GM12878 (cell line): ENCODE results near the gene B4GALT3. TPM values are rescaled to one million over a fixed set of nuclear protein-coding genes. Genes with fewer than 3 reads are reported as not detected.

ENCODE experiments used
- ASH2L ChIP-seq: fragments of 300-600, 200-600 bp; sonication (generic); IDR thresholded peaks from 2 replicates; pipeline ENCODE4 v1.6.1; 2017; ENCODE audit warnings: low read depth, mild to moderate bottlenecking, borderline replicate concordance
- CHD2 ChIP-seq: IDR thresholded peaks from 2 replicates; pipeline ENCODE4 v1.6.1; 2011; ENCODE audit warnings: low read depth, low read length, improper control_type of control experiment, borderline replicate concordance
- CREM ChIP-seq: IDR thresholded peaks from 2 replicates; pipeline ENCODE4 v1.6.1; 2014; ENCODE audit warnings: antibody characterized with exemption, low read depth
- EED ChIP-seq: sonication (generic); IDR thresholded peaks from 2 replicates; pipeline ENCODE4 v1.6.1; 2016; ENCODE audit warnings: antibody characterized with exemption, low read depth
- EGR1 ChIP-seq, 2 experiments: IDR thresholded peaks; 1 replicate in 1 of 2; 2 replicates in 1 of 2; pipeline ENCODE4 v1.6.1; 2011 to 2012; ENCODE audit warnings: low read depth in 2 of 2, low read length in 2 of 2, borderline replicate concordance in 1 of 2, mild to moderate bottlenecking in 1 of 2, moderate library complexity in 1 of 2
- HCFC1 ChIP-seq: fragments of 150-350 bp; IDR thresholded peaks from 2 replicates; pipeline ENCODE4 v1.6.1; 2014; ENCODE audit warnings: low read length
- LARP7 ChIP-seq: fragments of 450-650 bp; IDR thresholded peaks from 2 replicates; pipeline ENCODE4 v1.6.1; 2017; ENCODE audit warnings: mild to moderate bottlenecking
- NRF1 ChIP-seq: conservative IDR thresholded peaks from 2 replicates; pipeline ENCODE4 v1.6.1; 2011; ENCODE audit warnings: mild to moderate bottlenecking, low read depth, low read length, improper control_type of control experiment
- RB1 ChIP-seq: fragments of 450-650 bp; formaldehyde crosslinking; IDR thresholded peaks from 2 replicates; pipeline ENCODE4 v1.6.1; 2017; ENCODE audit warnings: mild to moderate bottlenecking, borderline replicate concordance
- SIX5 ChIP-seq: IDR thresholded peaks from 2 replicates; pipeline ENCODE4 v1.6.1; 2011; ENCODE audit warnings: mild to moderate bottlenecking, low read depth, low read length, moderate library complexity; ENCODE audit not compliant: severe bottlenecking
- polyA plus RNA-seq, 11 experiments: library from polyadenylated mRNA; depleted of rRNA in 4 of 11; unstranded in 6 of 11; stranded (reverse) in 5 of 11; fragments of >200 nt; fragmentation: Nextera tagmentation in 4 of 11; fragmentation: Illumina TruSeq in 1 of 11; extraction: Ambion mirVana in 4 of 11; extraction: Trizol in 1 of 11; gene quantifications; 1 replicate in 1 of 11; 2 replicates in 10 of 11; pipeline versions ENCODE4 v1.2.1 to v1.2.3, GENCODE V29; 2011 to 2016; ENCODE audit warnings: inconsistent platforms in 2 of 11, missing spikeins in 2 of 11, low read depth in 1 of 11
- total RNA-seq, 4 experiments: library from RNA; depleted of rRNA in 3 of 4; stranded (reverse); fragments of >200 nt in 3 of 4; fragmentation: Illumina TruSeq in 1 of 4; extraction: Trizol in 1 of 4; gene quantifications; 2 replicates each; pipeline versions ENCODE4 v1.2.1 to v1.2.3, GENCODE V29; 2013 to 2021
- TF ChIP-seq, protein P1 (sequence below): IDR thresholded peaks from 2 replicates; pipeline ENCODE4 v1.6.1; 2011; ENCODE audit warnings: borderline replicate concordance, low read depth, mild to moderate bottlenecking, moderate library complexity, low read length; ENCODE audit not compliant: insufficient read depth, poor library complexity, severe bottlenecking
- TF ChIP-seq, protein P2 (sequence below): IDR thresholded peaks from 2 replicates; pipeline ENCODE4 v1.6.1; 2011; ENCODE audit warnings: low read depth, mild to moderate bottlenecking, low read length, moderate library complexity, borderline replicate concordance; ENCODE audit errors: extremely low read depth
- TF ChIP-seq, protein P3 (sequence below): fragments of 450-650 bp; IDR thresholded peaks from 2 replicates; pipeline ENCODE4 v1.6.1; 2018; ENCODE audit warnings: mild to moderate bottlenecking, low read depth, moderate library complexity; ENCODE audit not compliant: partially characterized antibody
- TF ChIP-seq, protein P4 (sequence below): fragments of 150-350 bp; IDR thresholded peaks from 2 replicates; pipeline ENCODE4 v1.6.1; 2014; ENCODE audit warnings: mild to moderate bottlenecking, low read depth, low read length
- TF ChIP-seq, protein P5 (sequence below): fragments of 450-650 bp; IDR thresholded peaks from 2 replicates; pipeline ENCODE4 v1.6.1; 2018; ENCODE audit warnings: borderline replicate concordance, mild to moderate bottlenecking; ENCODE audit not compliant: partially characterized antibody

Gene B4GALT3
- total and polyA plus RNA-seq, 10 of the 15 experiments (the other 5 are each of a cell fraction or from before 2014, with no cell fraction given) = 27.1 to 58.9 (median 42.6) TPM

DNA sequence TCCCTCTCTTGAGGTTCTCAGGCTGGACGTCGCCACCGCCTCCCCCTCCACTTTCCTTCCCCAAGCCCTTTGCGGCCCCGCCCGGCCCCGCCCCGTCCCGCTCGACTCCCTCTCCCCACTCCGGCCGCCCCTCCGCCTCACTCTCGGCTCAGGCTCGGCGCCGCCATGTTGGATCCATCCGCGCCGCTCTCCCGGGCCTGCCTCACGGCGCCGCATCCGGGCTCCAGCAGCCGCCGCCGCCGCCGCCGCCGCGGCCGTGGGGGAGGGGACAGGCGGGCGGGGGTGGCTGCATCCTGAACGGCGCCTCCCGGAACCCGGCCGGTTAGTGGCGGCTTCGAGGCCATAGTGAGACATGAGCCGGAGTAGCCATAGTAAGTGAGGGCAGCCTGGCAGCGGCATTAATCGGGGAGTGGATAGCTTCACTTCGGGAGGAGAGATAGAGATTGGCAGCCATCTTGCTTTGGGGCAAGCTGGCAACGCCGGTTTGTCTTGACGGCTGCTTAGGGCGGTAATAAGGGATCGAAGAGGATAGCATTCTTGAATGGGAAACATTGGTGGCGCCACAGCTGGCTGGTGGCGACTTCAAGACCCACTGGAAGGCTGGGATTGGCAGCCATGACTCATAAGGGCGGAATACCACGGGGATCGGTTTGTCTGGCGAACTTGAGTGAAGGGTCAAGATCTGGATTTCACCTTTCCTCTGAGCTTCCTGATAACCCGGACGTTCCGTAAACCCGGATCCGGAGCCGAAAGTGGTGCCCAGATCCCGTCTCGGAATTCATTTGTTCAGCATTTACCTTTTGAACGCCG, 44.7 kb downstream of the B4GALT3 start, which contains the start of gene DEDD (continued):
- TF ChIP-seq, protein P1, sequence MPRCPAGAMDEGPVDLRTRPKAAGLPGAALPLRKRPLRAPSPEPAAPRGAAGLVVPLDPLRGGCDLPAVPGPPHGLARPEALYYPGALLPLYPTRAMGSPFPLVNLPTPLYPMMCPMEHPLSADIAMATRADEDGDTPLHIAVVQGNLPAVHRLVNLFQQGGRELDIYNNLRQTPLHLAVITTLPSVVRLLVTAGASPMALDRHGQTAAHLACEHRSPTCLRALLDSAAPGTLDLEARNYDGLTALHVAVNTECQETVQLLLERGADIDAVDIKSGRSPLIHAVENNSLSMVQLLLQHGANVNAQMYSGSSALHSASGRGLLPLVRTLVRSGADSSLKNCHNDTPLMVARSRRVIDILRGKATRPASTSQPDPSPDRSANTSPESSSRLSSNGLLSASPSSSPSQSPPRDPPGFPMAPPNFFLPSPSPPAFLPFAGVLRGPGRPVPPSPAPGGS = no peak
- TF ChIP-seq, protein P2, sequence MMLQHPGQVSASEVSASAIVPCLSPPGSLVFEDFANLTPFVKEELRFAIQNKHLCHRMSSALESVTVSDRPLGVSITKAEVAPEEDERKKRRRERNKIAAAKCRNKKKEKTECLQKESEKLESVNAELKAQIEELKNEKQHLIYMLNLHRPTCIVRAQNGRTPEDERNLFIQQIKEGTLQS = no peak
- TF ChIP-seq, protein P3, sequence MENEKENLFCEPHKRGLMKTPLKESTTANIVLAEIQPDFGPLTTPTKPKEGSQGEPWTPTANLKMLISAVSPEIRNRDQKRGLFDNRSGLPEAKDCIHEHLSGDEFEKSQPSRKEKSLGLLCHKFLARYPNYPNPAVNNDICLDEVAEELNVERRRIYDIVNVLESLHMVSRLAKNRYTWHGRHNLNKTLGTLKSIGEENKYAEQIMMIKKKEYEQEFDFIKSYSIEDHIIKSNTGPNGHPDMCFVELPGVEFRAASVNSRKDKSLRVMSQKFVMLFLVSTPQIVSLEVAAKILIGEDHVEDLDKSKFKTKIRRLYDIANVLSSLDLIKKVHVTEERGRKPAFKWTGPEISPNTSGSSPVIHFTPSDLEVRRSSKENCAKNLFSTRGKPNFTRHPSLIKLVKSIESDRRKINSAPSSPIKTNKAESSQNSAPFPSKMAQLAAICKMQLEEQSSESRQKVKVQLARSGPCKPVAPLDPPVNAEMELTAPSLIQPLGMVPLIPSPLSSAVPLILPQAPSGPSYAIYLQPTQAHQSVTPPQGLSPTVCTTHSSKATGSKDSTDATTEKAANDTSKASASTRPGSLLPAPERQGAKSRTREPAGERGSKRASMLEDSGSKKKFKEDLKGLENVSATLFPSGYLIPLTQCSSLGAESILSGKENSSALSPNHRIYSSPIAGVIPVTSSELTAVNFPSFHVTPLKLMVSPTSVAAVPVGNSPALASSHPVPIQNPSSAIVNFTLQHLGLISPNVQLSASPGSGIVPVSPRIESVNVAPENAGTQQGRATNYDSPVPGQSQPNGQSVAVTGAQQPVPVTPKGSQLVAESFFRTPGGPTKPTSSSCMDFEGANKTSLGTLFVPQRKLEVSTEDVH = no peak
- TF ChIP-seq HCFC1 = peak; percentile 92
- TF ChIP-seq EGR1 (IDR thresholded peaks at IDR 0.05; ENCODE audit: borderline replicate concordance in 1 of 2, low read depth in 2 of 2, low read length in 2 of 2) = peak in 1 of 2 experiments; percentile 94; a peak in 2 of 3 replicates
- TF ChIP-seq, protein P4, sequence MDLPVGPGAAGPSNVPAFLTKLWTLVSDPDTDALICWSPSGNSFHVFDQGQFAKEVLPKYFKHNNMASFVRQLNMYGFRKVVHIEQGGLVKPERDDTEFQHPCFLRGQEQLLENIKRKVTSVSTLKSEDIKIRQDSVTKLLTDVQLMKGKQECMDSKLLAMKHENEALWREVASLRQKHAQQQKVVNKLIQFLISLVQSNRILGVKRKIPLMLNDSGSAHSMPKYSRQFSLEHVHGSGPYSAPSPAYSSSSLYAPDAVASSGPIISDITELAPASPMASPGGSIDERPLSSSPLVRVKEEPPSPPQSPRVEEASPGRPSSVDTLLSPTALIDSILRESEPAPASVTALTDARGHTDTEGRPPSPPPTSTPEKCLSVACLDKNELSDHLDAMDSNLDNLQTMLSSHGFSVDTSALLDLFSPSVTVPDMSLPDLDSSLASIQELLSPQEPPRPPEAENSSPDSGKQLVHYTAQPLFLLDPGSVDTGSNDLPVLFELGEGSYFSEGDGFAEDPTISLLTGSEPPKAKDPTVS = no peak
- peak; percentile 72 for TF ChIP-seq EED
- TF ChIP-seq ASH2L = 0 out of 2 replicates have a peak, but pooled peaks have one; percentile 35
- TF ChIP-seq, protein P5, sequence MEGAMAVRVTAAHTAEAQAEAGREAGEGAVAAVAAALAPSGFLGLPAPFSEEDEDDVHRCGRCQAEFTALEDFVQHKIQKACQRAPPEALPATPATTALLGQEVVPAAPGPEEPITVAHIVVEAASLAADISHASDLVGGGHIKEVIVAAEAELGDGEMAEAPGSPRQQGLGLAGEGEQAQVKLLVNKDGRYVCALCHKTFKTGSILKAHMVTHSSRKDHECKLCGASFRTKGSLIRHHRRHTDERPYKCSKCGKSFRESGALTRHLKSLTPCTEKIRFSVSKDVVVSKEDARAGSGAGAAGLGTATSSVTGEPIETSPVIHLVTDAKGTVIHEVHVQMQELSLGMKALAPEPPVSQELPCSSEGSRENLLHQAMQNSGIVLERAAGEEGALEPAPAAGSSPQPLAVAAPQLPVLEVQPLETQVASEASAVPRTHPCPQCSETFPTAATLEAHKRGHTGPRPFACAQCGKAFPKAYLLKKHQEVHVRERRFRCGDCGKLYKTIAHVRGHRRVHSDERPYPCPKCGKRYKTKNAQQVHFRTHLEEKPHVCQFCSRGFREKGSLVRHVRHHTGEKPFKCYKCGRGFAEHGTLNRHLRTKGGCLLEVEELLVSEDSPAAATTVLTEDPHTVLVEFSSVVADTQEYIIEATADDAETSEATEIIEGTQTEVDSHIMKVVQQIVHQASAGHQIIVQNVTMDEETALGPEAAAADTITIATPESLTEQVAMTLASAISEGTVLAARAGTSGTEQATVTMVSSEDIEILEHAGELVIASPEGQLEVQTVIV = no peak
- TF ChIP-seq NRF1 = no peak
- TF ChIP-seq RB1 = peak; percentile 60; the same call in 1 of the 2 replicates
- peak; percentile 82; the same call in 1 of the 2 replicates for TF ChIP-seq CHD2
- peak; percentile 68; the same call in 1 of the 2 replicates for TF ChIP-seq CREM
- peak; percentile 88 for TF ChIP-seq LARP7
- TF ChIP-seq SIX5 = peak; percentile 89
